Stimulated activated CD8-positive, alpha-beta memory T cell treated with anti-CD3 and anti-CD28 coated beads, Interleukin-7, amount 100 ng/mL, for 4 hours (primary cell): ENCODE measurements around the gene CNDP1.
"Not testable (repeated sequence)": the region's sequence is repeated elsewhere in the genome, so short reads cannot be mapped to it uniquely, and the experiment has no call there.

Experiments
- DNase-seq, 2 donors: peaks; one replicate each; pipeline ENCODE4 v3.0.0-alpha.2; 2020; ENCODE audit warnings: low read depth in 2 of 2

Gene CNDP1

DNA sequence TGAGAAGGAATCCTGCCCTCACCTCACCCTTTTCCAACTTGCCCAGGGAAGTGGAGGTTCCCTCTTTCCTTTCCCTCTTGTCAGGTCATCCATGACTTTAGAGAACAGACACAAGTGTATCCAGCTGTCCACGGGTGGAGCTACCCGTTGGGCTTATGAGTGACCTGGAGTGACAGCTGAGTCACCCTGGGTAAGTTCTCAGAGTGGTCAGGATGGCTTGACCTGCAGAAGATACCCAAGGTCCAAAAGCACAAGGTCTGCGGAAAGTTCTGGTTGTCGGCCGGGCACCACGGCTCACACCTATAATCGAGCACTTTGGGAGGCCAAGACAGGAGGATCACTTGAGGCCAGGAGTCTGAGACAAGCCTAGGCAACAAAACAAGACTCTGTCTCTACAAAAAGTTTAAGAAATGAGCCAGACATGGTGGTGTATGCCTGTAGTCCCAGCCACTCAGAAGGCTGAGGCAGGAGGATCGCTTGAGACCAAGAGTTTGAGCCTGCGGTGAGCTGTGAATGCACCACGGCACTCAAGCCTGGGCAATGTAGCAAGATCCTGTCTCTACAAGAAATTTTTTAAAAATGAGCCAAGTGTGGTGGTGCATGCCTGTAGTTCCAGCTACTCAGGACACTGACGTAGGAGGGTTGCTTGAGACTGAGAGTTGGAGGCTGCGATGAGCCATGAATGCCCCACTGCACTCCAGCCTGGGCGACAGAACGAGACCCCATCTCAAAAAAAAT is 14.0 kb upstream of the CNDP1 start:
- DNase-seq: no peak

DNA sequence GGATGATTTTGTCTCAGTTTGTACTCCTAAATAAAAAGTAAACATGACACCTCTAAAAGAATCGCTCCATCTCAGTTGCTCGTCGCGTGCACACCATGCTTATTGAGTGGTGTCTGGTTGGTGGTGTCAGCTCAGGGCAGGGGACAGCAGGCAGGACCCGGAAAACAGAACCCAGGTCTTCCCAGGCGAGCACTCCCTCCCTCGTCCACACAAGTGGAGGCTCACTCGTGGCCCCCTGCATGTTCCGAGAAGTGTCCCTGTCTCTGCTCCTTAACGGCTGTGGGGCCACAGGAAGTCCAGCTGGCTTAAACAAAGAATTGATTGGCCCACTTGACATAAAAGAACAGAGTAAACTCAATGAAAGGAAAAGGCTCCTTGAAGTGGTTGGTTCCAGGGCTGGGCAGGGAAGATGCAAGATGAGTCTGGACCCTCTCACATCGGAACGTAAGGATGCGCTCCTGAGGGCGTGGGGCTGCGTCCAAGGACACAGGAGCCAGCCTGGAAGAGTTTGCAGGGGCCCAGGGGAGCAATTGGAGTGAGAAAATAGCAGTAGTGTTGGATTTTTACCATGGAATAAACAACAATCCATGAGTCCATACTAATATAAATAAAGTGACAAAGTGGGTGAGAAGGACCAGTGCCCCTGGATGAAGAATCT is 13.1 kb upstream of the CNDP1 start:
- DNase-seq: no peak

DNA sequence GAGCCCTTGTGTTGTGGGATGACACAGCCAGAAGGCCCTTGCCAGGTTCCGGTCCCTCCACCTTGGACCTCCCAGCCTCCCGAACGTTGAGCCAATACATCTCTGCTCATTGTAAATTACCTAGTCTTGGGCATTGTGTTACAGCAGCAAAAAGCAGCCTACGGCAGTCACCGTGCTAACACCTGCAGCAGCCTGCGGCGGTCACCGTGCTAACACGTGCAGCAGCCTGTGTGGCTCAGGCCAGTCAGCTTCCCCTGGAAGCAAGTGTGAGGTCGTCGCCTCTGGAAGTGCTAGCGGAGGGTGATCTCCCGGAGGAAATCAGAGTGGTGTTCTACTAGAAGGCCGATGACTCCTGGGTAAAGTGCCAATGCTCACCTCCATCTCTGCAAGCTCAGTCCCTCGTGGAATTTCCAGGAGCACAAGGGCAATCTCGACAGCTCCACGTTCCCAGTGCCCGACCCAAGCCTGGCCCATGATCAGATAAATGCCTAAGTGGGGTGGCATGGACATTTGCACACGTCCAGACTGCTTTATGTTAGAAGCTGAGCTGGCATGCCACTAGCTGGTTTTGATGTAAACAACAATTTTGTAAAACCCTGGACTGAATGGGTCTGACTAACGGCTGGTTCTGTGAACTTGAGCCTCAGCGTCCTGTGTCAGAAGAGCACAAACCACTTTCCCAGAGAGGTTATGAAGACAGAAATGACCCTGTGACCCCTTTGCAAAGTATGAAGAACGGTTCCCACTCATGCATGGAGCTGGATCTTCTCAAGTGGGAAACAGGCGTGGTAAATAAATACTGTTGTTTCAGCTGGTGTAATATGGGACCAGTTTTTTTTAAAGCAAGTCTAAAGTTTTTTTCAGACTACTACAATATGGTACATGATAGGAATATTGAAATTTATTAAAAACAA is 11.4 kb upstream of the CNDP1 start:
- no peak for DNase-seq

DNA sequence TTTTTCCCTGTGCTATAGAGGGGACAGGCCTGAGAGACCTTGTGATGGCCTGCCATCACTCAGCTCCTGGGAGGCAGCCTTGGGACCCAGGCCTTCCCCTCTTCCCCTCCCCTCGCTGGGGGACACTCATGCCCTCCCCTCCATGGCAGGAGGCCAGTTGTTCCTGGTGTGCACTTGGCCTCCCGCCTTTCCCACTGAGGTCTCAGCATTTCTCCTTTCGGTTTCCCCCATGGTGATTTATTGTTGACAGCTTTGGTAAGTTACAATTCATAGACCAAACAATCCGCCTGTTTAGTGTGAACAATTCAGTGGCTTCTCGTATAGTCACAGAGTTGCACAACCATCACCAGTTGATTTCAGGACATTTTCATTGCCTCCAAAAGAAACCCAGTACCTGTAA is 10.2 kb upstream of the CNDP1 start:
- DNase-seq: no peak

DNA sequence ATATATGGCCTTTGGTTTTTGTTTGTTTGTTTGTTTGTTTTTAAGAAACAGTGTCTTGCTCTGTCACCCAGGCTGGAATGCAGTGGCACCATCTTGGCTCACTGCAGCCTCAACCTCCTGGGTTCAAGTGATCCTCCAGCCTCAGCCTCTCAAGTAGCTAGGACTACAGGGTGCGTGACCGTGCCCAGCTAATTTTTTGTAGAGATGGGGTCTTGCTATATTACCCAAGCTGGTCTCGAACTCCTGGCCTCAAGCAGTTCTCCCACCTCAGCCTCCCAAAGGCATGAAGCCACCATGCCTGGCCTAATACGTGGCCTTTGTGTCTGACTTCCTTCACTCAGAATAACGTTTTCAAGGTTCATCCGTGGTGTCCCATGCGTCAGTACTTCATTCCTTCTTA is 9.4 kb upstream of the CNDP1 start:
- not testable (repeated sequence) for DNase-seq

DNA sequence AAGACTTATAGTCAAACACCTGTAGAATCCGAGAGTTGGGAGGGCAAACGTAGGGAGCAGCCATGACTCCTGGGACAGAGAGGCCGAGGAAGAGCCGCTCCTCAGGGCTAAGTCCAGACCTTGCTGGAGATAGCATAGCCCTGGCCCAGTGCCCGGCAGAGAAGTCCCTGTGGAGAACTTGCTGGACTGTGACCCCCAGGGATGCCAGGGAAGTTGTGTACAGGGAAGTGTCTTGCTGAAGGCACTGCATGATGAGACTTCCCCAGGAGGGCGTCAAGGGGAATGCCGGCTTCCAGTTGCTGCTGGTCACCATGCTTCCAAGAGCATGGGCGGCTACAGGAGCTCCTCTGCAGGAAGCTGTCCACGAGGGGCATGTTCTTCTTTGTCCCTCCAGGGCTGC is 8.6 kb upstream of the CNDP1 start:
- no peak for DNase-seq

DNA sequence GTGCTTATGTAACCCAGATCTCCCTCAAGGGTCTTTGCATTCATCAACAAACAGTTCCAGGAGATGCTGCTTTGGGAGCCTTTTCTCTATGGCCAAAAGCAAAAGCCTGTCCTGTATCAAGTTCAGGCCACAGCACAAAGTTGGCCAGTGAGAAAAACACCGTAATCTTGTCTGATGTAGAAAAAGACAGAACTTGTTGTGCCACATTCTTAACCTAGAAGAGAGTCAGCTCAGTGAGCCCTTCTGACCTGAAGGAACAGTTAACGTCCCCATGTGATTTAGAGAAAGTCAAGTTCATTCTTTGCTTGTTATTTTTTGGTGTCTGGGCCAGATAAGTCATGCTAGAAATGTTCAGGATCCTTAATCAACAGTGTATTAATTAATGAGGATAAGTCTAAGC is 7.8 kb upstream of the CNDP1 start:
- DNase-seq: no peak

DNA sequence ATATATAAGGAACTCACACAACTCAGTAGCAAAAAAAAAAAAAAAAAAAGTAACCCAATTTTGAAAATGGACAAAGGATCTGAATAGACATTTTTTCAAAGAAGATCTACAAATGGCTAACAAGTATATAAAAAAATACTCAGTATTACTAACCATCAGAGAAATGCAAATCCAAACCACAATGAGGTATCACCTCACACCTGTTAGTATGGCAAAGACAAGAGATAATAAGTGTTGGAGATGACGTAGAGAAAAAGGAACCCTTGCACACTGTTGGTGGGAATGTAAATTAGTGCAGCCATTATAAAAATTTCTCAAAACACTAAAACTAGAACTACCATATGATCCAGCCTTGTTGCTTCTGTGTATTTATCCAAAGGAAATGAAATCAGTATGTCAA is 5.8 kb upstream of the CNDP1 start:
- DNase-seq: no peak

DNA sequence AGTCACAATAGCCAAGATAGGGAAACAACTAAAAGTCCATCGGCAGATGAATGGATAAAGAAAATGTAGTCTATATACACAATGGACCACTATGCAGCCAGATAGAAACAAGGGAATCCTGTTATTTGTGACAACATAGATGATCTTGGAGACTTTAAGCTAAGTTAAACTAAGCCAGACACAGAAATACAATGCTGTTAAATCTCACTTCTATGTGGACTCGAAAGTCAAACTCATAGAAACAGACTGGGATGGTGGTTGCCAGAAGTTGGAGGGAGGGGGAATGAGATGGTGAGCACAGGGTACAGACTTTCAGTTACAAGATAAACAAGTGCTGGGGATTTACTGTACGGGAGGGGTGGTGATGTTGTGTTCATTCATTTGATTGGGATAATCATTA is 5.4 kb upstream of the CNDP1 start:
- DNase-seq: no peak

DNA sequence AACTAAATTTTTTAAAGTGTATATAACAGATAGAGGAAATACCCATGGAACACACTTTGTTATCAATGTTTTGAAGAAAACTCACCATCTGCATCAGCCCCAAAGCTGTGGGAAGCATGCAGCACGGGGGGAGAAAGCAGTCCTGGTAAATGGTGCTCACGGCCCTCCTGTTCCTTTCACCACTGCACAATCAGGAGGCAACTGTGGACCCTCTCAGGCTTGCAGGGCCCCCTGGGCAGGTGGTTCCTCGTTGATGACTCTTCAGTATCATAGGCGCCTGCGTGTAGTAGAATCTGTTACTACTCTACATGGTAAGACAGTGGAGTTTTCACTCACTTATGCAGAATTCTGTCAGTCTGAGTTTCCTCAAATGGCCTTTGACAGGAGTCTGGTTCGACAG is 4.9 kb upstream of the CNDP1 start:
- DNase-seq: no peak

DNA sequence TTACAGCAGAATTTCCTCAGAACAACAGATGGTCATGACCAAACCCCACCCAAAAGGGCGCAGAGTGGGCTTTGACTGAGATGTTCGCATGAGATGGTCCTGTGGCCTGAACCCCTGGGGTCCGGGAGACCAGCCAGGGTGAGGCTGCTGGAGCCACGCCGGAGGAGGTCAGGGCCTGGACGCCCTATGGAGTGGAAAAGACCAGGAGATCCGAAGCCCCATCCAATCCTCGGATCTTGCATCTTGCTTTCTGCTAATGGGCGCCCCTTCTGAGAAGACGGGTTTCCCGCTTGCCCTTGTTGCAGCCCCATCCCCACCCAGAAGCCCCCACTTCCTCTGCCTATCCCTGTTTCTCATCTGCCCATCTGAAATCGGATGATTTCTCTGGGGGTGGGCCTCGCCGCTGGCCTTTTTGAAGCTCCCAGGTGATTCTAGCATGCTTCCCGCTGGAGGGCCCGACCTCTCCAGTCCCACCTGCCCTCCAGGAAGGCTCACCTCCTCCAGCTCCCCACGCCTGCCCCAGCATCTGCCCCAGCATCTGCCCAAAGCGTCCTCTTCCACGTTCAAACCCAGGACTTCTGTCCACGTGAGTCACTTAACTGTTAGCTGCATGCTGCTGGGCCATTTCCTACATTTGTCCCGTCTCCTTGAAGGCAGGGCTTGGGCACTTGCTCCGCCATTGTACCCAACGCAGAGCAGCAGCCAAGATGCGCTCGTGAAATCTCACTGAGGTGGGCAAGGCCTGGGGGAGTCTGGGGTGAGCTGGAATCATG is 4.3 kb upstream of the CNDP1 start:
- no peak for DNase-seq

DNA sequence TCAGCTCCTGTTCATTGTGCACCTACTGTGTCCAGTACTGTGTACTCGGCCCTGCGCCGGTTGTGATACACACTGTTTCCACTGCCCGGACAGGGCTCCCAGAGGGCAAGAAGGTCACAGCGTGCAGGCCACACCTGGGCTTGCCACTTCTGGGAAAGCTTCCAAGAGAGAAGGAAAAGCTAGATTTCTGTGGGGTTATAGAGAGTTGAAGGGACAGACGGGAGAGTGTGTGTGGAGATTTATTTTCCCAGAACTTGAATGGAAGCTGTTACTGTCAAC is 3.8 kb upstream of the CNDP1 start:
- DNase-seq: no peak

DNA sequence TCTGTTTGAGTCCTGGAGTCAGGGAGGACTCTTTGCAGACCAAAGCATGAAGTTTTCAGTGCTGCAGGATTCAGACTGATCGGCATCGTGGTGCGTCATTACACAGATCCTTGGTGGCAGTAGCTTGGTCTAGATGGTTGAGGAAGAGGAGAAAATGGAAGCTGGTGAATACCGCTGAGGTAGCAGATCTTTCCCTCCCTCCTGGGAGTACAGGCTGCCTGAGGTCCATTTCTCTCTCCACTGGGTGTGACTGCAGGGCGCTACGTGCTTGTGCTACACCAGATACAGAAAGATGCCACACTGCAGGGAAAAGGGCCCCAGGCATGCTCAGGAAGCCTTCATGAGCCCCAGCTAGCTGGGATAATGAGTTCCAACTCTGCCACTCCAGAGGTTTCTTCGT is 3.3 kb upstream of the CNDP1 start:
- no peak for DNase-seq

DNA sequence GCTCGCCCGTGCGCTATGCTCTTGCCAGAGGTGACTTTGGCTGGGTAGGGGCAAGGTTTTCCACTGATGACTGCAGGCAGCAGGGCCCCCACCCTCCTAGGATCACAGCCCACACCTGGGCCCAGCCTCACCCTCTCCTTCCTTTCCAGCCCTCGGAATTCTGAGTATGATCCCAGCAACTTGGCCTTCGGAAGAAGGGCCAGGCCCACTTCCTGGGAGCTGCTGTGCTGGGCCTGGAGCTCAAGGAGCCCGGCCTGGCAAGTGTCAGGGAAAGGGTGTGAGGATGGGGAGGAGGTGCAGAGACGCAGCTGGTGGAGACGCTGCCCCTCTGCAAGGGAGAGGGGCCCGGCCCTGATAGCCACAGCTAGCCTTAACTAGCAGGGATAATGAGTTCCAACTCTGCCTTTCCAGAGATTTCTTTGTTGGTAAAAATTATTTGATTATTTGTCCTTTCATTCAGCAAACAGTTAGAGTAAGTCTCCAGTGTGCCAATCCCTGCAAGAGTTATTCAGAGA is 1.7 kb upstream of the CNDP1 start:
- DNase-seq: no peak

DNA sequence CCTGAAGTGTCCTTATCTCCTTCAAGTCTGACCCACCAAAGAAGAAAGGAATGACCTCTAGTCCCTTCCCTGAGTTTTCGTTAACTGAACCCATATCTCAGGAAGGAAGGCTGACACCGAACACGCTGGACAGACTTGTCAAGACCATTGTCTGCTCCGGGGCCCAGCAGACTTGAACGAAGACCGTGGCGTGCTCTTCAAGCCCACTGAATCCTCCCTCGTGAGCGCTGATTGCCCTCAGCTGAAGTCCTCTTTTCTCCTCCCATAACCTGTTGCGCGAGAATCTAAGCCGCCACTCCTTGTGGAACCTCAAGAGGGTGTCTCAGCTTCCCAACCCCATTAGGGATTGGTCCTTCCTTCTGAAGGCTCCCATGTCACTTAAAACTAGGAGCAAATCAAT is 634 bp upstream of the CNDP1 start:
- DNase-seq: no peak

DNA sequence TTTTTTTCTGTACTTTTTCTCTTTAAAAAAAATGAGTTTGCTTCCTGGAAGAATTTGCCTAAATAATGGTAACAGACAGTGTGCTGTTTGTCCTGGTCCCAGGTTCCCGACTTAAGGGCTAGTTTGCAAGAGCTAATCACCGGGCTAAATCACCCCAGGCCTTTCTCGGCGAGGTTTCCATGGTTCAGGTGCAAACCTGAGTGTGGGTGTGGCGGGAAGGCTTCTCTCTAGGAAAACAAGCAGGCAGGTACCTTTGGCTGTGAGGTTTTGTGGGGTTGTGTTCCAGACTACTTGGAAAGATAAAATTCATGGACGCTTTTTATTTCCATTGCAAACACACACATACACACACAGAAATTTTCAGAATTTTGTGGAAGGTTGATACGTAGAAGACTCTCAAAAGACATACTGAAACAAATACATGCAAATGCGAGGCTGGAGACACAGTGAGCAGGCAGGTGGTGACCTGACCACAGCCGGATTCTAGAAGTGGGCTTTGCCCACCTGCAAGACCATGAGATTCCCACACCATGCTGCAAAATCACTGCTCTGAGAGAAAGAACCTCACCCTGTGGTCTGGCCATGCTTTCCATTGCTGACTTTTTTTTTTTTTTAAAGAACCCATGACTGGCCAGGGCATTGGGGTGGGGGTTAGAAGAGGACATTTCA is 815 bp downstream of the CNDP1 start:
- no peak for DNase-seq

DNA sequence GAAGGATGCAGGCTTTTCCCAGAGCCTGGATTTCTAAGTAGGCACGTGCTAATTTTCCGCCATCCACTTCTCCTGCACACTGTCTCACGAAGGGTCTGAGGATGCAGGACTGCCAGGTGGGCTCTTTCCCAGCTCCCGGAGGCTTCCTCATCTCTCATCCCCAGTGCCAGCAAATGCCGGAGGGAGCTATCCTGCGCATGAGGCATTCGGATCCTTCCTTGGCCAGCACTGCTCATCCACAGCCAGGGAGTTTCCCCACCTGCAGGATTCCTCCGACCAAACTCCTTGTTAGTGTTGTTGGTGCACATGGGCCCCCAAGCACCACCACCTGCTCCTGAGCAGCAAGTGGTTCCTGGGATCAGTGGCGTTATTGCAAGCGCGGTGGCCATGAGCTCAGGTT is 5.0 kb downstream of the CNDP1 start:
- DNase-seq: no peak

DNA sequence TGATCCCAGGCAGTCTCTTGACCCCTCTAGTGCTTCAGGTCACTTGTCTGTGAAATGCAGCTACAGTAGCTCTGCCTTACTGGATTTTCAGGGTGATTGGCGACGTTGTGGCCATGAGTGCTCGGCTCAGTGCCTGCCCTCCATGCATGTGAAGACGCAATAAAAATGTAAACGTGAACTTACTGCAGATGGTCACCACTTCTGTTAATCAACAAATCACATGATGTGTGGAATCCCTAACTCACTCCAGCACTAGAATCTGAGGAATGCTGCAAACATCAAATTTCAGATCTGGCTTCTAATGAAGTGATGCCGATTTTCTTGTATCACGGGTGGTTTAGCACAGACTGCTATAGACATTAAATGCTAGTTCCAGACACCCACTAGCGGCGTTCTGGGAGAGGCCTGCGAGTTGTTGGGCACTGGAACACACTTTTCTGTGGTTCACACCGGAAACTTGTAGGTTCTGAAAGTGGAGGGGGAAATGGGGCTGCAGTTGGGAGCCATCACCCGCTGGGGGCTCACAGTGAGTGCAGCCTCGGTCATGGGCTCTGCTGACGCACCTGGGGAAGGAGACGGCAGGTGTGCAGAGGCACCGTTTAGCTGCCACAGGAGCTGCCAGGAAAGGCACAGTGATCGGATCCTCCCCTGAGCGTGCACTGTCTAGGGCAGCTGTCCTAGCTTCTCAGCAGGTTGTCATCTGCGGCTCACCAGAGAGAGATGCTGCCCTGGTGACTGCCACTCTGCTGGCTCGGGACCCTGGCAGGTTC is 6.5 kb downstream of the CNDP1 start:
- no peak for DNase-seq

DNA sequence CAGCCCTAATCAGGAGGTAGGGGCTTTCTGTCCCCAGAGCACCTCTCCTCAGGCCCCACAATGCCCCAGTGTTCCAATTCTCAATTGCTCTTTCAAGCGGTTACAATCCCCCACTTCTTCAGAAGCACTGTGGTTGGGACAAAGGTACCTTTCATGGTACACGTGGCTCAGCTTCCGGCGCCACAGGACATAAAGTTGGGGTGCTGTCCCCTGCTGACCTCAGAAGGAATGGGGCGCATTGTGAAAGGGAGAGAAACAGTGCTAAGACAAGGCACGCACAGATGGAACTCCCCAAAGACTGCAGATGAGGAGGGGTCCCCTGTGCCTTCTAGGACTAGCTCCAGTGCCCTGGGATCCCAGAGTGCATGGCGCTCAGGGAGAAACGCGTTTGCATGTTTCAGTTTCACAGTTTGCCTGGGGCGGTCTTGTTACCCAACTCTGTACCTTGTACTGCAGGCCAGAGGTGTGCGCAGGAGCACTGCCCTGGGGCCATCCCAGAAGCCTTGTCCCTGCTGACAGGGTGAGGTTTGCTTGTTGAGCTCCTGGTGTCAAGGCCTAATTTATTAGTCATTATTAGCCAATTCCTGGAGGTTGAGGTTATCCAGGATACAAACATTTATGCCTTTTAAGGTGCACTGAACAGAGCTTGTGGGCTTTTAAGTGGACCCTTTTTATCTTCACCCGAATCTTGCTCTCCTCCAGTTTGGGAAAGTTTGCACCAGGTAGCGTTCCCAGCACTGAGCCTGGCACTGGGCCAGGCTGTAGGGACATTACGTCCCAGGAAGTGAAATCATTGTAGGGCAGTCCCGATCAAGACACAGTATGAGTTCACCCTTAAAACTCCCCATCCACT is 7.6 kb downstream of the CNDP1 start:
- no peak for DNase-seq

DNA sequence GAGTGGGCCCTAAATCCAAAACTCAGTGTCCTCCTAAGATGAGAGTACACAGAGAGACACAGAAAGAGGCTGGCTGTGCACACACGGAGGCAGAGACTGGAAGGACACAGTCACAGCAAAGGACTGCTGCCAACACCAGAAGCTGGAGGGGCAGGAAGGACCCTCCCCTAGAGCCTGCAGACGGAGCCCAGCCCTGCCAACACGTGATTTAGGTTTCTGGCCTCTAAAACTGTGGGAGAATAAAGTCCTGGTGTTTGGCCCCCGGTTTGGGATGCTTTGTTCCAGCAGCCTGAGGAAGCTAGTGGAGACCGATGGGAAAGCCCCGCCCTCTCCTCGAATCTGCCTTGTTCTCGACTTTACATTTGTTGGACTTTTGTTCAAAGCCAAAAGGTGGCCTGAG is 10.6 kb downstream of the CNDP1 start:
- DNase-seq: no peak
